SK-N-SH (cell line): ENCODE results near the gene NCAM2.

Source experiments
- EP300 ChIP-seq, 2 experiments: IDR thresholded peaks; 2 replicates each; pipeline versions ENCODE4 v1.4.0 to v1.6.1; 2012; ENCODE audit warnings: borderline replicate concordance in 1 of 2, low read depth in 1 of 2, low read length in 1 of 2
- MXI1 ChIP-seq: IDR thresholded peaks from 2 replicates; pipeline ENCODE4 v1.6.1; 2012; ENCODE audit warnings: mild to moderate bottlenecking, low read depth, low read length, improper control_type of control experiment
- POLR2AphosphoS5 ChIP-seq: IDR thresholded peaks from 2 replicates; pipeline ENCODE4 v1.6.1; 2012; ENCODE audit warnings: low read depth, low read length
- TF ChIP-seq, protein P1 (sequence below): fragments of 150-350 bp; IDR thresholded peaks from 2 replicates; pipeline ENCODE4 v1.6.1; 2016; ENCODE audit warnings: mild to moderate bottlenecking, low read depth, low read length
- TF ChIP-seq, protein P2 (sequence below): fragments of 200-600 bp; sonication (generic); IDR thresholded peaks from 2 replicates; pipeline ENCODE4 v1.6.1; 2017; ENCODE audit warnings: antibody characterized with exemption, mild to moderate bottlenecking, moderate library complexity
- TF ChIP-seq, protein P3 (sequence below): IDR thresholded peaks from 2 replicates; pipeline ENCODE4 v1.6.1; 2012; ENCODE audit warnings: mild to moderate bottlenecking, low read depth, low read length, moderate library complexity

DNA sequence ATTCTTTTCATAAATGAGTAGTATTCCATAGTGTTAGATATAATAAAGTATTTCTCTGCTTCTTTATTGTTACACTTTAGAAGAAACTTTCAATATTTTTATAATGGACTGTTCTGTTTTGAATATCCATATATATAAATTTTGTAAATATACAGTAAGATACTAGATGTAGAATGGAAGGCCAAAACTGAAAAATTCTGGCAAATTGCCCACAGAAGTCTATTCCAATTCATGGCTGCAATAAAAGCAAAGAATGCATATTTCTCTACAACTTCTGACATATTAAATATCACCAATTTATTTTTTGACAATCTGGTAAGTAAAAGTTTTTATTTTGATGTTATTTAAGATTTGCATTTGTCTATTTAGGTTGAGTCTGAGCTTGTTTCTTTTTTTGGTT is 532.5 kb downstream of the NCAM2 start:
- TF ChIP-seq, protein P1, sequence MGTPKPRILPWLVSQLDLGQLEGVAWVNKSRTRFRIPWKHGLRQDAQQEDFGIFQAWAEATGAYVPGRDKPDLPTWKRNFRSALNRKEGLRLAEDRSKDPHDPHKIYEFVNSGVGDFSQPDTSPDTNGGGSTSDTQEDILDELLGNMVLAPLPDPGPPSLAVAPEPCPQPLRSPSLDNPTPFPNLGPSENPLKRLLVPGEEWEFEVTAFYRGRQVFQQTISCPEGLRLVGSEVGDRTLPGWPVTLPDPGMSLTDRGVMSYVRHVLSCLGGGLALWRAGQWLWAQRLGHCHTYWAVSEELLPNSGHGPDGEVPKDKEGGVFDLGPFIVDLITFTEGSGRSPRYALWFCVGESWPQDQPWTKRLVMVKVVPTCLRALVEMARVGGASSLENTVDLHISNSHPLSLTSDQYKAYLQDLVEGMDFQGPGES = no peak
- TF ChIP-seq EP300 (IDR thresholded peaks at IDR 0.05; ENCODE audit: borderline replicate concordance in 1 of 2, low read depth in 1 of 2, low read length in 1 of 2) = no peak
- TF ChIP-seq, protein P2, sequence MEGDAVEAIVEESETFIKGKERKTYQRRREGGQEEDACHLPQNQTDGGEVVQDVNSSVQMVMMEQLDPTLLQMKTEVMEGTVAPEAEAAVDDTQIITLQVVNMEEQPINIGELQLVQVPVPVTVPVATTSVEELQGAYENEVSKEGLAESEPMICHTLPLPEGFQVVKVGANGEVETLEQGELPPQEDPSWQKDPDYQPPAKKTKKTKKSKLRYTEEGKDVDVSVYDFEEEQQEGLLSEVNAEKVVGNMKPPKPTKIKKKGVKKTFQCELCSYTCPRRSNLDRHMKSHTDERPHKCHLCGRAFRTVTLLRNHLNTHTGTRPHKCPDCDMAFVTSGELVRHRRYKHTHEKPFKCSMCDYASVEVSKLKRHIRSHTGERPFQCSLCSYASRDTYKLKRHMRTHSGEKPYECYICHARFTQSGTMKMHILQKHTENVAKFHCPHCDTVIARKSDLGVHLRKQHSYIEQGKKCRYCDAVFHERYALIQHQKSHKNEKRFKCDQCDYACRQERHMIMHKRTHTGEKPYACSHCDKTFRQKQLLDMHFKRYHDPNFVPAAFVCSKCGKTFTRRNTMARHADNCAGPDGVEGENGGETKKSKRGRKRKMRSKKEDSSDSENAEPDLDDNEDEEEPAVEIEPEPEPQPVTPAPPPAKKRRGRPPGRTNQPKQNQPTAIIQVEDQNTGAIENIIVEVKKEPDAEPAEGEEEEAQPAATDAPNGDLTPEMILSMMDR = no peak
- TF ChIP-seq POLR2AphosphoS5 = no peak
- TF ChIP-seq, protein P3, sequence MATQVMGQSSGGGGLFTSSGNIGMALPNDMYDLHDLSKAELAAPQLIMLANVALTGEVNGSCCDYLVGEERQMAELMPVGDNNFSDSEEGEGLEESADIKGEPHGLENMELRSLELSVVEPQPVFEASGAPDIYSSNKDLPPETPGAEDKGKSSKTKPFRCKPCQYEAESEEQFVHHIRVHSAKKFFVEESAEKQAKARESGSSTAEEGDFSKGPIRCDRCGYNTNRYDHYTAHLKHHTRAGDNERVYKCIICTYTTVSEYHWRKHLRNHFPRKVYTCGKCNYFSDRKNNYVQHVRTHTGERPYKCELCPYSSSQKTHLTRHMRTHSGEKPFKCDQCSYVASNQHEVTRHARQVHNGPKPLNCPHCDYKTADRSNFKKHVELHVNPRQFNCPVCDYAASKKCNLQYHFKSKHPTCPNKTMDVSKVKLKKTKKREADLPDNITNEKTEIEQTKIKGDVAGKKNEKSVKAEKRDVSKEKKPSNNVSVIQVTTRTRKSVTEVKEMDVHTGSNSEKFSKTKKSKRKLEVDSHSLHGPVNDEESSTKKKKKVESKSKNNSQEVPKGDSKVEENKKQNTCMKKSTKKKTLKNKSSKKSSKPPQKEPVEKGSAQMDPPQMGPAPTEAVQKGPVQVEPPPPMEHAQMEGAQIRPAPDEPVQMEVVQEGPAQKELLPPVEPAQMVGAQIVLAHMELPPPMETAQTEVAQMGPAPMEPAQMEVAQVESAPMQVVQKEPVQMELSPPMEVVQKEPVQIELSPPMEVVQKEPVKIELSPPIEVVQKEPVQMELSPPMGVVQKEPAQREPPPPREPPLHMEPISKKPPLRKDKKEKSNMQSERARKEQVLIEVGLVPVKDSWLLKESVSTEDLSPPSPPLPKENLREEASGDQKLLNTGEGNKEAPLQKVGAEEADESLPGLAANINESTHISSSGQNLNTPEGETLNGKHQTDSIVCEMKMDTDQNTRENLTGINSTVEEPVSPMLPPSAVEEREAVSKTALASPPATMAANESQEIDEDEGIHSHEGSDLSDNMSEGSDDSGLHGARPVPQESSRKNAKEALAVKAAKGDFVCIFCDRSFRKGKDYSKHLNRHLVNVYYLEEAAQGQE = no peak
- TF ChIP-seq MXI1 = no peak
